WTC11 (cell line): ENCODE measurements around the gene CEP126.

Experiments used
- ATF3 ChIP-seq: sonication (generic); formaldehyde crosslinking; conservative IDR thresholded peaks from 2 replicates; pipeline ENCODE4 v1.8.1; 2022; ENCODE audit warnings: mild to moderate bottlenecking, missing genetic modification reagents
- CREB1 ChIP-seq: sonication (generic); formaldehyde crosslinking; IDR thresholded peaks from 2 replicates; pipeline ENCODE4 v1.8.0; 2023; ENCODE audit warnings: mild to moderate bottlenecking, missing genetic modification reagents
- CTCF ChIP-seq: fragments of 200-600 bp; IDR thresholded peaks from 2 replicates; pipeline ENCODE4 v1.8.0; 2022; ENCODE audit warnings: antibody characterized with exemption
- ESRRA ChIP-seq: sonication (generic); formaldehyde crosslinking; IDR thresholded peaks from 2 replicates; pipeline ENCODE4 v1.8.1; 2022; ENCODE audit warnings: mild to moderate bottlenecking, missing genetic modification reagents, borderline replicate concordance
- IRF2 ChIP-seq: sonication (generic); formaldehyde crosslinking; IDR thresholded peaks from 2 replicates; pipeline ENCODE4 v1.8.0; 2022; ENCODE audit warnings: low read depth, missing genetic modification reagents, borderline replicate concordance
- MAX ChIP-seq: sonication (generic); formaldehyde crosslinking; IDR thresholded peaks from 2 replicates; pipeline ENCODE4 v1.8.0; 2022; ENCODE audit warnings: mild to moderate bottlenecking, missing genetic modification reagents
- NFE2L1 ChIP-seq: sonication (generic); formaldehyde crosslinking; IDR thresholded peaks from 2 replicates; pipeline ENCODE4 v1.8.1; 2023; ENCODE audit warnings: missing genetic modification reagents
- NR2C2 ChIP-seq: sonication (generic); formaldehyde crosslinking; IDR thresholded peaks from 2 replicates; pipeline ENCODE4 v1.8.0; 2022; ENCODE audit warnings: mild to moderate bottlenecking, missing genetic modification reagents
- USF2 ChIP-seq: sonication (generic); formaldehyde crosslinking; IDR thresholded peaks from 2 replicates; pipeline ENCODE4 v1.8.1; 2023; ENCODE audit warnings: mild to moderate bottlenecking, missing genetic modification reagents, moderate library complexity

- TF ChIP-seq CTCF (no peak), MAX (CRISPR knock-in tag) (no peak), USF2 (no peak), CREB1 (CRISPR knock-in tag) (no peak), ESRRA (CRISPR knock-in tag) (no peak), ATF3 (no peak), NR2C2 (no peak), NFE2L1 (CRISPR knock-in tag) (no peak), IRF2 (CRISPR knock-in tag) (no peak)
These were observed 26.2 kb downstream of the CEP126 start for GRCh38 chr11:101940901-101941520.
